Psoas muscle (tissue), 8 donors: ENCODE data around the gene MARK3. TPM values are rescaled to one million over a fixed set of nuclear protein-coding genes. Genes with fewer than 3 reads are reported as not detected.

Experiments
- ATAC-seq, 4 donors: fragments of 200-7000 bp; cut with Tn5 transposase; one replicate each; pipeline ENCODE4 v1.9.1; 2020; ENCODE audit warnings: moderate library complexity in 3 of 4, mild to moderate bottlenecking in 2 of 4
- DNase-seq, 2 donors: peaks; one replicate each; pipeline ENCODE4 v3.0.0-alpha.2; 2020
- H3K27ac ChIP-seq: fragments of 200-600 bp; one replicate; pipeline ENCODE4 v1.8.0; 2022
- H3K27me3 ChIP-seq, 3 donors: fragments of 200-600 bp in 1 of 3; one replicate each; pipeline versions ENCODE4 v1.6.1 to v1.8.0; 2013 to 2022; ENCODE audit warnings: low read length in 2 of 3, mild to moderate bottlenecking in 2 of 3, moderate library complexity in 1 of 3; ENCODE audit not compliant: insufficient read depth in 3 of 3
- H3K36me3 ChIP-seq, 2 donors: fragments of 200-600 bp in 1 of 2; one replicate each; pipeline versions ENCODE4 v1.6.1 to v1.8.0; 2013 to 2022; ENCODE audit warnings: low read depth in 1 of 2, mild to moderate bottlenecking in 1 of 2, moderate library complexity in 1 of 2; ENCODE audit not compliant: insufficient read depth in 1 of 2
- H3K4me1 ChIP-seq: fragments of 200-600 bp; one replicate; pipeline ENCODE4 v1.8.0; 2022
- H3K4me3 ChIP-seq: fragments of 200-600 bp; one replicate; pipeline ENCODE4 v1.8.0; 2022; ENCODE audit warnings: mild to moderate bottlenecking
- H3K9me3 ChIP-seq: fragments of 200-600 bp; one replicate; pipeline ENCODE4 v1.8.0; 2022
- CTCF ChIP-seq: fragments of 200-600 bp; IDR thresholded peaks from one replicate; pipeline ENCODE4 v1.8.0; 2022; ENCODE audit warnings: antibody characterized with exemption
- WGBS, 3 donors: extraction: QIAGEN DNeasy Blood & Tissue Kit; methylation state at CpG; one replicate each; pipeline versions ENCODE4 v1.1.6 to v1.1.7; 2013; 5-methylcytosine and 5-hydroxymethylcytosine counted together
- intact Hi-C, 2 donors: fragments of 100-400 bp; cut with DNase I; formaldehyde crosslinking; loops; one replicate each; pipeline versions ENCODE4 v1.11.0 to v1.14.2; 2022
- polyA plus RNA-seq, 3 donors: library from polyadenylated mRNA; stranded (reverse); fragments of 200-250 nt; gene quantifications; one replicate each; pipeline ENCODE4 v1.2.3, GENCODE V29; 2013
- total RNA-seq, 4 donors: library from RNA; stranded (reverse); fragmentation: NEBNext Ultra II Directional in 2 of 4; extraction: Animal tissue kit (Norgen Biotek cat#: 25700) in 2 of 4; gene quantifications; one replicate each; pipeline versions ENCODE4 v1.2.1 to v1.2.4, GENCODE V29; 2021 to 2023
- donor health status: healthy with polysubstance abuse.
- donor health status: DM: no; HTN: no; CAD: no; lungs with moderate emphysema.
- donor health status: Bipolar disorder and iron deficiency.
- donor health status: healthy.
- donor health status: DM: yes; HTN: yes; CAD: no.
- donor health status: DM: no; HTN: no; CAD: no.
- donor health status: DM: no; HTN: no; CAD: no.
- donor health status: DM: yes; HTN: yes; CAD: no.

MARK3 gene
- total and polyA plus RNA-seq, 7 donors: 46.1 to 89.2 (median 63.9) TPM

- Histone ChIP-seq H3K27me3 (no peaks in the 10 kb centered on the region), H3K4me1 (peaks cover 56% of the 10 kb centered on the region), H3K27ac (no peak overlapping the region), H3K9me3 (no peaks in the 10 kb centered on the region), H3K36me3 (no peaks in the 10 kb centered on the region), H3K4me3 (no peak overlapping the region)
- intact Hi-C loops: loop anchor here in 1 of 2 donors (10.0 kb wide), 1 partner anchor 47 kb away; no protein-coding TSS in a partner anchor
- no peak for TF ChIP-seq CTCF
- DNase-seq: peak; percentile 22 to 57
- WGBS, 3 donors: 55 to 56% (median 55%) methylated on average over 26 to 33 of the region's 33 CpGs
- ATAC-seq: no peak
These were observed 156.7 kb downstream of the MARK3 start for GRCh38 chr14:103541709-103542604.

GRCh38 chr14:103542605-103543088 is 157.4 kb downstream of the MARK3 start:
- H3K27me3 ChIP-seq: no peaks in the 10 kb centered on the region
- no peak overlapping the region for H3K4me3 ChIP-seq
- WGBS, 3 donors: 10 to 18% (median 15%) methylated on average over 14 to 18 of the region's 18 CpGs
- H3K9me3 ChIP-seq: no peaks in the 10 kb centered on the region
- no peak for ATAC-seq
- no peak overlapping the region for H3K27ac ChIP-seq
- no peaks in the 10 kb centered on the region for H3K36me3 ChIP-seq
- intact Hi-C loops: loop anchor here in 1 of 2 donors (10.0 kb wide), 1 partner anchor 48 kb away; no protein-coding TSS in a partner anchor
- no peak for TF ChIP-seq CTCF
- peak; percentile 73 to 84 for DNase-seq
- peaks cover 56% of the 10 kb centered on the region for H3K4me1 ChIP-seq

GRCh38 chr14:103543140-103543539 is 157.9 kb downstream of the MARK3 start:
- Histone ChIP-seq H3K4me3 (no peak overlapping the region), H3K9me3 (no peaks in the 10 kb centered on the region), H3K4me1 (peaks cover 55% of the 10 kb centered on the region), H3K27ac (no peak overlapping the region), H3K27me3 (no peaks in the 10 kb centered on the region), H3K36me3 (no peaks in the 10 kb centered on the region)
- ATAC-seq: no peak
- WGBS, 3 donors: 72 to 75% (median 72%) methylated on average over 8 to 10 of the region's 10 CpGs
- TF ChIP-seq CTCF: no peak
- intact Hi-C loops: loop anchor here in 1 of 2 donors (10.0 kb wide), 1 partner anchor 48 kb away; no protein-coding TSS in a partner anchor
- DNase-seq: peak; percentile 19 to 52

GRCh38 chr14:103543721-103544387 is 158.6 kb downstream of the MARK3 start:
- TF ChIP-seq CTCF: no peak
- peak; percentile 57 to 75 for DNase-seq
- no peaks in the 10 kb centered on the region for H3K27me3 ChIP-seq
- peaks cover 48% of the 10 kb centered on the region for H3K4me1 ChIP-seq
- WGBS, 3 donors: 46 to 67% (median 48%) methylated on average over 15 to 19 of the region's 19 CpGs
- no peak overlapping the region for H3K27ac ChIP-seq
- H3K36me3 ChIP-seq: no peaks in the 10 kb centered on the region
- H3K9me3 ChIP-seq: no peaks in the 10 kb centered on the region
- no peak overlapping the region for H3K4me3 ChIP-seq
- ATAC-seq: peak; percentile 13 to 67 (median 33)
- intact Hi-C loops: loop anchor here in 1 of 2 donors (10.0 kb wide), 1 partner anchor 49 kb away; no protein-coding TSS in a partner anchor
